HEK293 (cell line): ENCODE data around the gene TMEM167A.

Experiments used
- CTCF ChIA-PET: fragments of 350-600 bp; formaldehyde crosslinking; extraction: SDS; loops from one replicate; lab custom pipeline; 2021; ENCODE audit warnings: antibody characterized with exemption; lab: Yijun Ruan, JAX
- POLR2A ChIA-PET: fragments of 300-600 bp; formaldehyde crosslinking; extraction: SDS; loops from one replicate; lab custom pipeline; 2020; ENCODE audit warnings: antibody characterized with exemption, inconsistent platforms; lab: Yijun Ruan, JAX
- H3K27ac ChIP-seq: fragments of 200-500 bp; sonication (Bioruptor generic); 2 replicates; pipeline ENCODE4 v1.5.1; 2014; ENCODE audit warnings: low read depth, low read length, control low read depth, inconsistent platforms; ENCODE audit errors: extremely low read depth
- H3K36me3 ChIP-seq, 2 experiments: fragments of 200-500 bp in 1 of 2; sonication (Bioruptor generic) in 1 of 2; 1 replicate in 1 of 2; 2 replicates in 1 of 2; pipeline ENCODE4 v1.5.1; 2014 to 2017; ENCODE audit warnings: inconsistent platforms in 2 of 2, low read length in 2 of 2; ENCODE audit not compliant: control insufficient read depth in 2 of 2, insufficient read depth in 1 of 2
- H3K4me1 ChIP-seq: fragments of 200-500 bp; sonication (Bioruptor generic); 2 replicates; pipeline ENCODE4 v1.5.1; 2014; ENCODE audit warnings: mild to moderate bottlenecking, low read length, inconsistent platforms; ENCODE audit not compliant: control insufficient read depth, insufficient read depth
- H3K4me3 ChIP-seq: 2 replicates; pipeline ENCODE4 v1.5.1; 2011; ENCODE audit warnings: low read depth, mild to moderate bottlenecking, control low read depth, low read length, moderate library complexity
- H3K9me3 ChIP-seq: fragments of 200-500 bp; sonication (Bioruptor generic); 2 replicates; pipeline ENCODE4 v1.5.1; 2014; ENCODE audit warnings: low read depth, low read length, inconsistent platforms; ENCODE audit not compliant: control insufficient read depth, insufficient read depth
- BCL11B ChIP-seq: fragments of 450-650 bp; formaldehyde crosslinking; IDR thresholded peaks from 2 replicates; pipeline ENCODE4 v1.5.1; 2016; ENCODE audit warnings: low read depth, missing biosample characterization, missing genetic modification characterization
- FEZF1 ChIP-seq: fragments of 450-650 bp; formaldehyde crosslinking; IDR thresholded peaks from 2 replicates; pipeline ENCODE4 v1.5.1; 2016; ENCODE audit warnings: missing biosample characterization, missing genetic modification characterization
- GFI1B ChIP-seq: fragments of 450-650 bp; formaldehyde crosslinking; IDR thresholded peaks from 2 replicates; pipeline ENCODE4 v1.5.1; 2016; ENCODE audit warnings: missing biosample characterization, missing genetic modification characterization
- OVOL3 ChIP-seq: fragments of 450-650 bp; formaldehyde crosslinking; IDR thresholded peaks from 2 replicates; pipeline ENCODE4 v1.5.1; 2016; ENCODE audit warnings: missing biosample characterization, missing genetic modification characterization
- PBX3 ChIP-seq: sonication (generic); formaldehyde crosslinking; IDR thresholded peaks from 2 replicates; pipeline ENCODE4 v1.8.1; 2022; ENCODE audit warnings: mild to moderate bottlenecking, moderate library complexity, missing genetic modification reagents
- REST ChIP-seq: fragments of 450-650 bp; formaldehyde crosslinking; IDR thresholded peaks from 2 replicates; pipeline ENCODE4 v1.5.1; 2016; ENCODE audit warnings: missing biosample characterization, missing genetic modification characterization
- SP7 ChIP-seq: fragments of 450-650 bp; formaldehyde crosslinking; IDR thresholded peaks from 2 replicates; pipeline ENCODE4 v1.5.1; 2016; ENCODE audit warnings: missing biosample characterization, missing genetic modification characterization
- ZEB2 ChIP-seq: fragments of 450-650 bp; formaldehyde crosslinking; IDR thresholded peaks from 2 replicates; pipeline ENCODE4 v1.5.1; 2016; ENCODE audit warnings: missing biosample characterization, missing genetic modification characterization
- ZNF140 ChIP-seq: fragments of 450-650 bp; formaldehyde crosslinking; IDR thresholded peaks from 2 replicates; pipeline ENCODE4 v1.5.1; 2016; ENCODE audit warnings: missing biosample characterization, missing genetic modification characterization
- ZNF148 ChIP-seq: fragments of 450-650 bp; formaldehyde crosslinking; IDR thresholded peaks from 2 replicates; pipeline ENCODE4 v1.5.0; 2017; ENCODE audit warnings: missing biosample characterization, missing genetic modification characterization, borderline replicate concordance
- ZNF184 ChIP-seq: fragments of 450-650 bp; IDR thresholded peaks from 2 replicates; pipeline ENCODE4 v1.5.1; 2018; ENCODE audit warnings: missing biosample characterization, mild to moderate bottlenecking, missing genetic modification characterization
- ZNF292 ChIP-seq: fragments of 450-650 bp; formaldehyde crosslinking; IDR thresholded peaks from 2 replicates; pipeline ENCODE4 v1.5.1; 2016; ENCODE audit warnings: low read depth, missing biosample characterization, missing genetic modification characterization, borderline replicate concordance
- ZNF302 ChIP-seq: fragments of 450-650 bp; formaldehyde crosslinking; IDR thresholded peaks from 2 replicates; pipeline ENCODE4 v1.5.1; 2016; ENCODE audit warnings: missing biosample characterization, missing genetic modification characterization, low read depth
- ZNF354C ChIP-seq: fragments of 450-650 bp; formaldehyde crosslinking; IDR thresholded peaks from 2 replicates; pipeline ENCODE4 v1.5.1; 2016; ENCODE audit warnings: missing biosample characterization, missing genetic modification characterization, low read depth, borderline replicate concordance
- ZNF394 ChIP-seq: fragments of 450-650 bp; formaldehyde crosslinking; IDR thresholded peaks from 2 replicates; pipeline ENCODE4 v1.5.1; 2016; ENCODE audit warnings: missing biosample characterization, missing genetic modification characterization, mild to moderate bottlenecking, moderate library complexity, borderline replicate concordance
- ZNF449 ChIP-seq: fragments of 450-650 bp; formaldehyde crosslinking; IDR thresholded peaks from 2 replicates; pipeline ENCODE4 v1.5.1; 2017; ENCODE audit warnings: missing biosample characterization, mild to moderate bottlenecking, missing genetic modification characterization, moderate library complexity
- ZNF501 ChIP-seq: fragments of 450-650 bp; formaldehyde crosslinking; IDR thresholded peaks from 2 replicates; pipeline ENCODE4 v1.5.1; 2016; ENCODE audit warnings: missing biosample characterization, missing genetic modification characterization
- ZNF549 ChIP-seq: fragments of 450-650 bp; IDR thresholded peaks from 2 replicates; pipeline ENCODE4 v1.5.1; 2018; ENCODE audit warnings: missing biosample characterization, missing genetic modification characterization, mild to moderate bottlenecking, inconsistent platforms, moderate library complexity
- ZNF645 ChIP-seq: fragments of 450-650 bp; formaldehyde crosslinking; IDR thresholded peaks from 2 replicates; pipeline ENCODE4; 2016; ENCODE audit warnings: missing biosample characterization, missing genetic modification characterization

TMEM167A gene

GRCh38 chr5:83084336-83084735 is 7.1 kb upstream of the TMEM167A start:
- H3K36me3 ChIP-seq: no peaks in the 10 kb centered on the region
- no peaks in the 10 kb centered on the region for H3K9me3 ChIP-seq

More at GRCh38 chr5:83084336-83084735, 7.1 kb upstream of the TMEM167A start:
- ChIA-PET POLR2A (no interaction called here), CTCF (no interaction called here)
- H3K27ac ChIP-seq: no peak overlapping the region
- TF ChIP-seq SP7 (no peak), ZNF501 (tag by site-specific recombination) (no peak), ZNF354C (tag by site-specific recombination) (no peak), GFI1B (tag by site-specific recombination) (no peak), ZNF645 (tag by site-specific recombination) (no peak), PBX3 (no peak), FEZF1 (no peak), REST (tag by site-specific recombination) (no peak), OVOL3 (tag by site-specific recombination) (no peak), ZEB2 (tag by site-specific recombination) (no peak), ZNF549 (no peak), ZNF148 (tag by site-specific recombination) (no peak), ZNF184 (no peak), BCL11B (tag by site-specific recombination) (no peak), ZNF449 (tag by site-specific recombination) (no peak), ZNF140 (no peak), ZNF394 (tag by site-specific recombination) (no peak), ZNF302 (tag by site-specific recombination) (no peak), ZNF292 (tag by site-specific recombination) (no peak)
- no peak overlapping the region for H3K4me3 ChIP-seq
- no peaks in the 10 kb centered on the region for H3K4me1 ChIP-seq
